Uterus (tissue), 2 donors: ENCODE data around the gene ARHGAP45.

Source experiments
- CTCF ChIP-seq, 4 experiments: fragments of 200-600 bp in 2 of 4; fragments of 450-650 bp in 2 of 4; sonication (generic) in 2 of 4; IDR thresholded peaks; one replicate each; pipeline ENCODE4 v1.5.1; 2016 to 2019; ENCODE audit warnings: antibody characterized with exemption in 4 of 4, mild to moderate bottlenecking in 2 of 4, moderate library complexity in 1 of 4
- POLR2A ChIP-seq, 2 donors: fragments of 450-650 bp; IDR thresholded peaks; one replicate each; pipeline ENCODE4 v1.6.1; 2016; ENCODE audit warnings: antibody characterized with exemption in 2 of 2, mild to moderate bottlenecking in 1 of 2, moderate library complexity in 1 of 2

- TF ChIP-seq CTCF (IDR thresholded peaks at IDR 0.05) (no peak), POLR2A (IDR thresholded peaks at IDR 0.05) (no peak)
Observed at GRCh38 chr19:1027650-1028061, 39.3 kb upstream of the ARHGAP45 start.
